IMR-90 (cell line): Measurements from ENCODE around the gene PARD3.

Source experiments
- BHLHE40 ChIP-seq: fragments of 150-350 bp; IDR thresholded peaks from 2 replicates; pipeline ENCODE4 v1.6.1; 2016; ENCODE audit warnings: mild to moderate bottlenecking, low read depth, low read length
- CEBPB ChIP-seq: IDR thresholded peaks from 2 replicates; pipeline ENCODE4 v1.6.1; 2012; ENCODE audit warnings: low read depth, low read length, improper control_type of control experiment
- CHD1 ChIP-seq: IDR thresholded peaks from 2 replicates; pipeline ENCODE4 v1.6.1; 2012; ENCODE audit warnings: low read depth, low read length, improper control_type of control experiment
- FOS ChIP-seq: fragments of 150-350 bp; IDR thresholded peaks from 2 replicates; pipeline ENCODE4 v1.6.1; 2016; ENCODE audit warnings: low read depth, low read length
- MXI1 ChIP-seq: IDR thresholded peaks from 2 replicates; pipeline ENCODE4 v1.6.1; 2012; ENCODE audit warnings: low read depth, mild to moderate bottlenecking, low read length, moderate library complexity, borderline replicate concordance
- POLR2A ChIP-seq: IDR thresholded peaks from 2 replicates; pipeline ENCODE4 v1.6.1; 2012; ENCODE audit warnings: mild to moderate bottlenecking, low read depth, low read length
- RAD21 ChIP-seq: IDR thresholded peaks from 2 replicates; pipeline ENCODE4 v1.6.1; 2012; ENCODE audit warnings: low read length, improper control_type of control experiment
- RCOR1 ChIP-seq: IDR thresholded peaks from 2 replicates; pipeline ENCODE4 v1.6.1; 2012; ENCODE audit warnings: mild to moderate bottlenecking, low read length, improper control_type of control experiment; ENCODE audit not compliant: insufficient replicate concordance
- TF ChIP-seq, protein P1 (sequence below): conservative IDR thresholded peaks from 2 replicates; pipeline ENCODE4 v1.5.1; 2012; ENCODE audit warnings: mild to moderate bottlenecking, low read depth, low read length, improper control_type of control experiment
- TF ChIP-seq, protein P2 (sequence below): fragments of 150-350 bp; IDR thresholded peaks from 2 replicates; pipeline ENCODE4 v1.6.1; 2016; ENCODE audit warnings: low read depth, mild to moderate bottlenecking, low read length, moderate library complexity, borderline replicate concordance

DNA sequence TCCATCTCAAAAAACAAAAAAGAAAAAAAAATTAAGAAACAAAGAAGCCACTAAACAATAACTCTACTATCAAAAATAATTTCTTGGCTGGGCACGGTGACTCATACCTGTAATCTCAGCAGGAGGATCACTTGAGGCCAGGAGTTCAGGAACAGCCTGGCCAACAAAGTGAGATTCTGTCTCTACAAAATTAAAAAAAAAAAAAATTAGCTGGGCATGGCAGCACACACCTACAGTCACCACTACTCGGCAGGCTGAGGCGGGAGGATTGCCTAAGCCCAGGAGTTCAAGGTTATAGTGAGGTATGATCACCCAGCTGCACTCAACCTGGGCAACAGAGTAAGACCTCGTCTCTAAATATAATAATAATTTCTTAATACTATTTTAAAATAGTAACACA is 69.0 kb downstream of the PARD3 start:
- TF ChIP-seq, protein P1, sequence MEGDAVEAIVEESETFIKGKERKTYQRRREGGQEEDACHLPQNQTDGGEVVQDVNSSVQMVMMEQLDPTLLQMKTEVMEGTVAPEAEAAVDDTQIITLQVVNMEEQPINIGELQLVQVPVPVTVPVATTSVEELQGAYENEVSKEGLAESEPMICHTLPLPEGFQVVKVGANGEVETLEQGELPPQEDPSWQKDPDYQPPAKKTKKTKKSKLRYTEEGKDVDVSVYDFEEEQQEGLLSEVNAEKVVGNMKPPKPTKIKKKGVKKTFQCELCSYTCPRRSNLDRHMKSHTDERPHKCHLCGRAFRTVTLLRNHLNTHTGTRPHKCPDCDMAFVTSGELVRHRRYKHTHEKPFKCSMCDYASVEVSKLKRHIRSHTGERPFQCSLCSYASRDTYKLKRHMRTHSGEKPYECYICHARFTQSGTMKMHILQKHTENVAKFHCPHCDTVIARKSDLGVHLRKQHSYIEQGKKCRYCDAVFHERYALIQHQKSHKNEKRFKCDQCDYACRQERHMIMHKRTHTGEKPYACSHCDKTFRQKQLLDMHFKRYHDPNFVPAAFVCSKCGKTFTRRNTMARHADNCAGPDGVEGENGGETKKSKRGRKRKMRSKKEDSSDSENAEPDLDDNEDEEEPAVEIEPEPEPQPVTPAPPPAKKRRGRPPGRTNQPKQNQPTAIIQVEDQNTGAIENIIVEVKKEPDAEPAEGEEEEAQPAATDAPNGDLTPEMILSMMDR = no peak
- no peak for TF ChIP-seq POLR2A
- TF ChIP-seq CHD1 = no peak
- no peak for TF ChIP-seq RAD21
- no peak for TF ChIP-seq FOS
- TF ChIP-seq CEBPB = no peak
- no peak for TF ChIP-seq BHLHE40
- no peak for TF ChIP-seq RCOR1
- TF ChIP-seq, protein P2, sequence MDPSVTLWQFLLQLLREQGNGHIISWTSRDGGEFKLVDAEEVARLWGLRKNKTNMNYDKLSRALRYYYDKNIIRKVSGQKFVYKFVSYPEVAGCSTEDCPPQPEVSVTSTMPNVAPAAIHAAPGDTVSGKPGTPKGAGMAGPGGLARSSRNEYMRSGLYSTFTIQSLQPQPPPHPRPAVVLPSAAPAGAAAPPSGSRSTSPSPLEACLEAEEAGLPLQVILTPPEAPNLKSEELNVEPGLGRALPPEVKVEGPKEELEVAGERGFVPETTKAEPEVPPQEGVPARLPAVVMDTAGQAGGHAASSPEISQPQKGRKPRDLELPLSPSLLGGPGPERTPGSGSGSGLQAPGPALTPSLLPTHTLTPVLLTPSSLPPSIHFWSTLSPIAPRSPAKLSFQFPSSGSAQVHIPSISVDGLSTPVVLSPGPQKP = no peak
- no peak for TF ChIP-seq MXI1
